HG03045 (cell line): ENCODE data around the gene FAM9C.

Source experiments
- ATAC-seq: cut with Tn5 transposase; IDR thresholded peaks from one replicate; pipeline ENCODE4 v1.9.1; 2021; ENCODE audit warnings: mild to moderate bottlenecking, moderate library complexity; ENCODE audit not compliant: unreplicated experiment

FAM9C gene

DNA sequence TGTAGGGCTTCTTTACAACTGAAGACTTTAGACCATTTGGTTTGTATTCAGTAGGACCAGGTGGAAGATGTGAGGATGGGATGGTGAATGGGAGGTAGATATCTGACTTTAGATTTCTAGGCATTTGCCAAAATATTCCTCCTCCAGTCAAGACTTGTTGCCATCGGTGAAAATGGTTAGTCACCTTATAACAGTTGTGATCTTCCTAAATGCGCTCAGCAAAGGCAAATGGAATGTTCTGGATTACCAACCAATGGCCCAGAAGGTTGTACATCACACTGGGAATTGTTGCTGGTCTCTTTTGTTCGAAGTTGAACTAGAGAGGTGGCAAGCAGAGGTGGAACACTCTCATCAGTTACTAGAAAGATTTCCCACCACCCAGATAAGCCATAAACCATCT lies 35.6 kb downstream of the FAM9C start:
- ATAC-seq: no peak

DNA sequence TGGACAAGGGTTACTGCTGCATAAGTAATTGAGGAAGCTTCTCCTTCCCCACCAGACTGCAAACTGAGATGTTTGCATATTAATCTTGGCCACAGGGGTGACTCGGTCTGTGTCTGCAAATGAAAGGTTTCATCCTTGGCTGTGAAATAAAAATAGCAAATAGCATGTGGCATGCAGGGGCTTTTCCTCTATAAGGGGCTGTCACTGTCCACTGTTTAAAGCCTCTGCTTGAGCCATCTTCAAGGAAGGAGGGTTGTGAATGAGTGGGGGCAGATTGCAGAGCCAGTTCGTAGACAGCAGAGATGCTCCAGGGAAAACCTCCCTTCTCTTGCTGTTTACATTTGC lies 36.3 kb downstream of the FAM9C start:
- no peak for ATAC-seq

- no peak for ATAC-seq
These were observed 36.8 kb downstream of the FAM9C start for GRCh38 chrX:13007519-13008188.

DNA sequence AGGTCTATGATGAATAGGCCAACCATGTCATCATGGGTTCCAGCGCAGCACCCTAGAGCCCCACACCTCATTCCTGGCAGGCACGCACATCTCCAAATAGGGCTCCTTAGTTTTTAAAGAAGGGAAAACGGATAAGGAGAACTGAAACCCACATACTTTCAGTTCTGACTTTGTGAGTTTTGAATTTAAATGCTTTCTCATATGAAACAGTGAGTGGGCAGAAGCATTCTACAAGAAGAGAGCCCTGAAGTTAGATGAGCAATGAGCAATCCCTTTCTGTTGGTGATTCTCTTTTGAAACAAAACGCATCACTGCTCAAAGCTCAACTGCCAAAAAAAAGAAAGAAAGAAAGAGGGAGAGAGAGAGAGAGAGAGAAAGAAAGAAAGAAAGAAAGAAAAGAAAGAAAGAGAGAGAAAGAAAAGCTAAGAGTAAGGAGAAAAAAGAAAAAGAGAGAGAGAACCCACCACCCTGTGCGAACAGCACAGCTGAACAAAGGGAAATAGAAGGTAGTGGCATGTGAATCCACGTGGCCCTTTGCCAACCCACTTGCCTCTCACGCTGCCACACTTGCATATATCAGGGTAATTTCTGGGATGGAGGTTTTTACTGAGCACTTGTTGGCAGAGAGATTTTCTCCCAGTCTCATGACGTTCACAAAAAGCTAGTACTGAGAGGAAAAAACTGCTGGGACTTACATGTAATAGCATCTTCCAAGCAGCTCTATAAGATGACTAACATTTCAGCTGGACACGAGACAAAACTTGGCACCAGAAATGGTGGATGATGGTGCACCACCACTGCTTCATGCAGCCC lies 38.6 kb downstream of the FAM9C start:
- peak; percentile 52 for ATAC-seq

DNA sequence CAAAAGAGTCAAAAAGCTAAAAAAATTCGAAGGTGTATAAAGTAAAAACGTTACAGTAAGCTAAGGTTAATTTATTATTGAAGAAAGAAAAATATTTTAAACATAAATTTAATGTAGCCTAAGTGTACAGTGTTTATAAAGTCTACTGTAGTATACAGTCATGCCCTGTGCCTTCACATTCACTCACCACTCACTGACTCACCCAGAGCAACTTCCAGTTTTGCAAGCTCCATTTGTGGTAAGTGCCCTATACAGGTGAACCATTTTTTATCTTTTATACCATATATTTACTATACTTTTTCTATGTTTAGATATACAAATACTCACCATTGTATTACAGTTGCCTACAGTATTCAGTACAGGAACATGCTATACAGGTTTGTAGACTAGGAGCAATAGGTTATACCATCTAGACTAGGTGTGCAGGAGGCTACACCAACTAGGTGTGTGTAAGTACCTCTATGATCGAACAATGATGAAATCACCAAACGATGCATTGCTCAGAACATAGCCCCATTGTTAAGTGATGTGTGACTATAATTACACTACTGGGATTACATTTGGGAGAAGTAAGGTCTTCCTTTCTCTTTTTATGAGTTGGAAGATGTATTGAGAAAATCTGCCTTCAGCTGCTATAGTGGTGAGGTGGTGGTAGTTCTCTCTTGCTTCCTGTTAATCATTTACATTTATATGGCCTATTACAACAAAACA lies 42.3 kb downstream of the FAM9C start:
- ATAC-seq: no peak

DNA sequence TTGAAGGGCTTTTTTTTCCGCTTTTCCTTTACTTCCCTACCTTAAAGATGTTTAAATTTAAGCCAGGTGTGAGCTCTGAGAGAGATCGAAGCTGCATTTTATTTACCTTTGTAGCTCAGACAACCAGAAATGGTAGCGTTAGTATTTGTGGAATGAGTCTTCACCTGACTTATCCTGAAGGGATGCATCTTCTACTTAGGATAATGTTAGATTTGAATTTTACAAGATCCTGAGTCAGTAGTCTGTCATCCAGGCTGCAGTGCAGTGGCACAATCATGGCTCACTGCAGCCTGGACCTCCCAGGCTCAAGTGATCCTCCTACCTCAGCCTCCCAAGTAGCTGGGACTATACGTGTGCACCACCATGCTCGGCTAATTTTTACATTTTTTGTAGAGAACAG lies 43.3 kb downstream of the FAM9C start:
- ATAC-seq: no peak

GRCh38 chrX:13000301-13000811 lies 44.1 kb downstream of the FAM9C start:
- ATAC-seq: no peak

- ATAC-seq: peak; percentile 54
These were observed 45.0 kb downstream of the FAM9C start for GRCh38 chrX:12999422-12999821.

GRCh38 chrX:12997906-12998687 lies 46.3 kb downstream of the FAM9C start:
- no peak for ATAC-seq

GRCh38 chrX:12996934-12997435 lies 47.4 kb downstream of the FAM9C start:
- ATAC-seq: no peak

DNA sequence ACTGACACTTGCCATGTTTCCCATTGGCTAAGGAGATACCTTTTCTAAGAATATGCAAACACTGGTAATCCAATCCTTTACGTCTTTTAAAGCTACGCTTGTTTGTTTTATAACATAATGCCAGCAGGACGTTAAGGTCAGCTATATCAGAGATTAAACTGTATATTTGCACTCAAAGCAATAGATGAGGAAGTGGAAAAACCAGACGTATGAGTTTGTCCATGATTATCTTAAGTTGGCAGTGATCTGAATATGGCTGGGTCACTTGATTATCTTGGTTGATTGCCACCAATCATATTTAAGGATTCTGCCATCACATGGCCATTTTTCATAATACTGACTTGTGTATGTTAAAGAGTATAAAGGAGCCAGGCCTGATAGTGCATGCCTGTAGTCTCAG lies 50.1 kb downstream of the FAM9C start:
- ATAC-seq: no peak

GRCh38 chrX:12993826-12994225 lies 50.6 kb downstream of the FAM9C start:
- no peak for ATAC-seq

- ATAC-seq: no peak
These were observed 51.8 kb downstream of the FAM9C start for GRCh38 chrX:12992544-12993118.

DNA sequence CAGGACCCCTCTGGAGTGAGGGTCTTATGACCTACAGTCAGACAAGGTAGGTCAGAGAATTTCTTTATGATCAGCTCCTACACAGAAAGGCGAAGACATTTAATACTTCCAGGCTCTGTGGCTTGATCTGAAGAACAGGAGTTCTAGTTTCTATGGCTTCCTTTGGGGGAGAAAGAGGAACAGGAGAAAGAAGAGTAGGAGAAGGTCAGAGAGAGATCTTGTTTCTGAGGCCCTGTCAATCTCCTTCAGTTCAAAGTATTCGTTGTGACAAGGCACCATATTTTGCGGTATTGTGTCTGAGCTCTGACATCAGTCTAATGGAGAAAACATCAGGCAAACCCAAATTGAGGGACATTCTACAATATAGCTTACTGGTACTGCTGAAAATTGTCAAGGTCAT lies 52.8 kb downstream of the FAM9C start:
- no peak for ATAC-seq

DNA sequence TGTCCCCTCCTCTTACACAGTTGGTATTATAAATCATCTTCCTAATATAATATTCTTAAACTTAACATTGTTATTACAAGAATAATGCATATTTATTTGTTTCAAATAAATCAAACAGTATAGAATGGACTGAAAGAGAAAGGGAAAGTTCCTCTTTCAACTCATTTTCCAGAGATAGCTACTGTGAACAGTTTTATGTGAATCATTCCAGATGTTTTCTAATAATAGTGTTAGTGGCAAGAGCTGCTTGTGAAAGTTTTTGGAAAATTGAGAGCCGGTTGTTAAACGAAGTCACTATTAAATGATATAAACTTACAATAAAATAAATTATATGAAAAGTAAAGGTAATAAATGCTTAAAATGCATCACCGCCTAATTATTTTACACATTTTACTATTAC lies 55.0 kb downstream of the FAM9C start:
- no peak for ATAC-seq

GRCh38 chrX:12988797-12989196 lies 55.6 kb downstream of the FAM9C start:
- ATAC-seq: no peak

DNA sequence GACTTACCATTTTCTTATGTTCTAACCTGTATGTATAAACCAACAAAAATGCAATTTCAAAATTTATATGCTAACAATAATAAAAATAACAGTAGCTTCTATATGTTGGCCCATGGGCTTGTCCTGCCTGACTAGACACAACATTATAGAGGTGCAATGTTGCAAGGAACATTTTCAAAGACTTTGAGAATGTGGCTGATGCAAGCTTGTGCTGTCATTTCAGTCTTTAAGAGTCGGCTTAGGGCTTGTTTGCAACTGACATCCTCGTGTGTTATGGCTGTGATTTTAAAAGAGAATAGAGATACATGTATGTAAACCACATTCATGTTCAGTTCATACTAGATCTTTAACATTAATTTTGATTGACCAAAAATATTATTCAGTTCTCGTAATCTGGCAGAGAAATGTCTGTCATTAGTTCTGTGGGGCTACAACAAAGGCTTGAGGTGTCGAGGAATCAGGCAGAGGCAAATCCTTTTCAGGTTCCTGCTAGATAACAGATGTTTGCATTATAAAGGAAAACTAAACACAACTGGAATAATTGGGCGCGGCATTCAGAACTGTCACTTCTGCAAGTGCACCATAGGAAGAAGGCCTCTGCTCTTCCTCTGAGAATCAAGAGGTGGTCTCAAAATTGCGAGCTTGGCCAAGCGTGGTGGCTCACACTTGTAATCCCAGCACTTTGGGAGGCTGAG lies 56.4 kb downstream of the FAM9C start:
- no peak for ATAC-seq

DNA sequence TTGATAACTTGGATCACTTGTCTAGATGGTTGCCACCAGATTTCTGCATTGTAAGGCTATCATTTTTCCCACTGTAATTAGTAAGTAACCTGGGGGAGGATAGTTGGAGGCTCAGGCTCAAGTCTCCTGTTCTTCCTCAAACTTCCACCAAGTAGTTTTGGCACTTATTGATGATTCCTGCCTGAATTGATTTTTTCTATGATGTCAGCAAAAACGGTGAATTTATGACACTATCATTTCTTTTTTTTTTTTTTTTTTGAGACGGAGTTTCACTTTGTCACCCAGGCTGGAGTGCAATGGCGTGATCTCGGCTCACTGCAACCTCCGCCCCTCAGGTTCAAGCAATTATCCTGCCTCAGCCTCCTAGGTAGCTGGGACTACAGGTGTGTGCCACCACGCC lies 57.1 kb downstream of the FAM9C start:
- ATAC-seq: no peak

- no peak for ATAC-seq
These were observed 57.5 kb downstream of the FAM9C start for GRCh38 chrX:12986886-12987285.
